H1 (cell line): ENCODE data around the gene ASIC1. TPM values are rescaled to one million over a fixed set of nuclear protein-coding genes. Genes with fewer than 3 reads are reported as not detected.

Experiments used
- CTCF ChIA-PET: fragments of 300-600 bp; sonication (Branson Sonifier 250); formaldehyde crosslinking; loops from one replicate; lab custom pipeline; 2021; ENCODE audit not compliant: partially characterized antibody; lab: Charles Lee
- POLR2A ChIA-PET: fragments of 300-600 bp; sonication (Branson Sonifier 250); formaldehyde crosslinking; loops from one replicate; lab custom pipeline; 2021; ENCODE audit warnings: inconsistent platforms; ENCODE audit not compliant: partially characterized antibody; lab: Charles Lee
- DNase-seq, 2 experiments: peaks; one replicate each; pipeline versions ENCODE4 v3.0.0 to v3.0.0-alpha.2; 2010 to 2022; ENCODE audit warnings: low spot score in 2 of 2, low read depth in 1 of 2, mixed read lengths in 1 of 2
- FAIRE-seq: peaks from 2 replicates; lab custom pipeline; 2011; peaks lifted over from hg19 to GRCh38; lab: Jason Lieb, UNC
- H2AFZ ChIP-seq: 2 replicates; pipeline ENCODE4 v1.8.1; 2012; ENCODE audit warnings: low read length, inconsistent platforms
- H2AK5ac ChIP-seq: 2 replicates; pipeline ENCODE4 v1.6.1; 2013; ENCODE audit warnings: low read depth, low read length
- H2BK120ac ChIP-seq: replicated peaks from 2 replicates; pipeline ENCODE3; 2013; ENCODE audit warnings: low read depth, low read length, inconsistent platforms
- H2BK12ac ChIP-seq: 2 replicates; pipeline ENCODE4 v1.6.1; 2013; ENCODE audit warnings: low read depth, low read length
- H2BK15ac ChIP-seq: 2 replicates; pipeline ENCODE4 v1.6.1; 2013; ENCODE audit warnings: low read length
- H2BK20ac ChIP-seq: 2 replicates; pipeline ENCODE4 v1.6.1; 2013; ENCODE audit warnings: low read length
- H2BK5ac ChIP-seq: 2 replicates; pipeline ENCODE4 v1.6.1; 2013; ENCODE audit warnings: low read depth, low read length
- H3K14ac ChIP-seq: 2 replicates; pipeline ENCODE4 v1.6.1; 2013; ENCODE audit warnings: inconsistent platforms; ENCODE audit not compliant: insufficient read length
- H3K18ac ChIP-seq: 2 replicates; pipeline ENCODE4 v1.6.1; 2013; ENCODE audit warnings: low read length; ENCODE audit errors: extremely low read depth
- H3K23ac ChIP-seq: 2 replicates; pipeline ENCODE4 v1.6.1; 2013; ENCODE audit warnings: inconsistent platforms; ENCODE audit not compliant: insufficient read length
- H3K23me2 ChIP-seq: 2 replicates; pipeline ENCODE4 v1.6.1; 2013; ENCODE audit warnings: low read depth, low read length
- H3K27ac ChIP-seq: 2 replicates; pipeline ENCODE4 v1.6.1; 2011; ENCODE audit warnings: low read depth, low read length, inconsistent platforms
- H3K27me3 ChIP-seq, 4 experiments: replicated peaks in 1 of 4; 1 replicate in 1 of 4; 2 replicates in 3 of 4; pipeline versions ENCODE4 v1.6.1 to v1.8.1; 2011 to 2013; ENCODE audit warnings: low read length in 3 of 4, mild to moderate bottlenecking in 3 of 4, inconsistent platforms in 2 of 4, mixed read lengths in 2 of 4, moderate library complexity in 1 of 4; ENCODE audit not compliant: control insufficient read depth in 3 of 4, insufficient read depth in 3 of 4; ENCODE audit errors: extremely low read depth in 1 of 4
- H3K36me3 ChIP-seq, 4 experiments: 2 replicates each; pipeline versions ENCODE4 v1.6.1 to v1.8.1; 2011 to 2013; ENCODE audit warnings: mild to moderate bottlenecking in 4 of 4, low read length in 3 of 4, moderate library complexity in 2 of 4, control low read depth in 1 of 4, inconsistent platforms in 1 of 4; ENCODE audit not compliant: insufficient read depth in 4 of 4, control insufficient read depth in 2 of 4
- H3K4ac ChIP-seq: replicated peaks from 2 replicates; pipeline ENCODE3; 2013; ENCODE audit warnings: low read length, low read depth, mixed read lengths, inconsistent platforms; ENCODE audit not compliant: insufficient read length
- H3K4me1 ChIP-seq, 4 experiments: replicated peaks in 1 of 4; 1 replicate in 1 of 4; 2 replicates in 3 of 4; pipeline versions ENCODE4 v1.6.1 to v1.8.1; 2011 to 2013; ENCODE audit warnings: low read length in 3 of 4, inconsistent platforms in 2 of 4, mixed read lengths in 1 of 4; ENCODE audit not compliant: insufficient read depth in 4 of 4, control insufficient read depth in 3 of 4
- H3K4me2 ChIP-seq, 2 experiments: 2 replicates each; pipeline versions ENCODE4 v1.6.1 to v1.8.1; 2011 to 2013; ENCODE audit warnings: low read depth in 2 of 2, low read length in 2 of 2, control low read depth in 1 of 2, inconsistent platforms in 1 of 2, mild to moderate bottlenecking in 1 of 2; ENCODE audit not compliant: insufficient read depth in 1 of 2
- H3K4me3 ChIP-seq, 4 experiments: fragments of 200-600, 300-600 bp in 1 of 4; sonication (generic), shearing (Covaris generic), sonication (Bioruptor Twin) in 1 of 4; 2 replicates each; pipeline versions ENCODE4 v1.5.1 to v1.8.1; 2011 to 2016; ENCODE audit warnings: low read length in 4 of 4, low read depth in 3 of 4, control low read depth in 2 of 4, inconsistent platforms in 2 of 4, mild to moderate bottlenecking in 2 of 4, mixed read lengths in 1 of 4, moderate library complexity in 1 of 4; ENCODE audit not compliant: insufficient read depth in 2 of 4; ENCODE audit errors: extremely low read depth in 1 of 4
- H3K56ac ChIP-seq: replicated peaks from 2 replicates; pipeline ENCODE3; 2013; ENCODE audit warnings: low read depth, mild to moderate bottlenecking, mixed read lengths, low read length, inconsistent platforms; ENCODE audit not compliant: insufficient read length
- H3K79me1 ChIP-seq: 2 replicates; pipeline ENCODE4 v1.6.1; 2013; ENCODE audit warnings: low read depth, low read length, control low read depth
- H3K79me2 ChIP-seq, 2 experiments: 2 replicates each; pipeline versions ENCODE4 v1.6.1 to v1.8.1; 2012 to 2013; ENCODE audit warnings: low read length in 2 of 2, mild to moderate bottlenecking in 2 of 2, inconsistent platforms in 1 of 2; ENCODE audit not compliant: insufficient read depth in 2 of 2, control insufficient read depth in 1 of 2
- H3K9ac ChIP-seq, 4 experiments: replicated peaks in 1 of 4; 1 replicate in 1 of 4; 2 replicates in 3 of 4; pipeline versions ENCODE4 v1.6.1 to v1.8.1; 2011 to 2013; ENCODE audit warnings: low read depth in 3 of 4, low read length in 3 of 4, control low read depth in 2 of 4, mild to moderate bottlenecking in 2 of 4, moderate library complexity in 2 of 4, inconsistent platforms in 1 of 4; ENCODE audit errors: extremely low read depth in 1 of 4
- H3K9me3 ChIP-seq, 2 experiments: 2 replicates each; pipeline versions ENCODE4 v1.6.1 to v1.8.1; 2012 to 2013; ENCODE audit warnings: mild to moderate bottlenecking in 2 of 2, moderate library complexity in 2 of 2, control low read depth in 1 of 2, inconsistent platforms in 1 of 2, low read depth in 1 of 2, low read length in 1 of 2, mixed read lengths in 1 of 2; ENCODE audit not compliant: insufficient read depth in 2 of 2
- H4K20me1 ChIP-seq, 2 experiments: replicated peaks in 1 of 2; 2 replicates each; pipeline versions ENCODE3 to v1.8.1; 2011 to 2013; ENCODE audit warnings: inconsistent platforms in 2 of 2, low read length in 2 of 2, mild to moderate bottlenecking in 1 of 2; ENCODE audit not compliant: insufficient read depth in 2 of 2, control insufficient read depth in 1 of 2
- H4K5ac ChIP-seq: 2 replicates; pipeline ENCODE4 v1.6.1; 2013; ENCODE audit warnings: low read length, low read depth, mixed read lengths, inconsistent platforms; ENCODE audit not compliant: insufficient read length
- H4K8ac ChIP-seq: 2 replicates; pipeline ENCODE4 v1.8.0; 2013; ENCODE audit warnings: mild to moderate bottlenecking, moderate library complexity, low read length, inconsistent platforms; ENCODE audit not compliant: insufficient read depth; ENCODE audit errors: extremely low read depth
- H4K91ac ChIP-seq: replicated peaks from 2 replicates; pipeline ENCODE3; 2013; ENCODE audit warnings: low read length, mixed read lengths, inconsistent platforms; ENCODE audit not compliant: insufficient read length
- CREB1 ChIP-seq: IDR thresholded peaks from 2 replicates; pipeline ENCODE4 v1.6.1; 2012; ENCODE audit warnings: inconsistent platforms
- JUND ChIP-seq: IDR thresholded peaks from 2 replicates; pipeline ENCODE4 v1.6.1; 2011; ENCODE audit warnings: mild to moderate bottlenecking, improper control_type of control experiment, low read length
- KDM4A ChIP-seq: IDR thresholded peaks from one replicate; pipeline ENCODE4 v1.7.1; 2012; ENCODE audit warnings: low read depth, mild to moderate bottlenecking, moderate library complexity, low read length, inconsistent platforms; ENCODE audit not compliant: severe bottlenecking
- PHF8 ChIP-seq: fragments of 200-600 bp; sonication (generic); conservative IDR thresholded peaks from 2 replicates; pipeline ENCODE4 v1.7.1; 2012; ENCODE audit warnings: low read depth, mild to moderate bottlenecking, inconsistent platforms, low read length, moderate library complexity
- POU5F1 ChIP-seq: IDR thresholded peaks from 2 replicates; pipeline ENCODE4 v1.6.1; 2011; ENCODE audit warnings: low read depth, mild to moderate bottlenecking, low read length, moderate library complexity
- SP2 ChIP-seq: IDR thresholded peaks from 2 replicates; pipeline ENCODE4 v1.6.1; 2012; ENCODE audit warnings: mild to moderate bottlenecking, low read length, inconsistent platforms
- SRF ChIP-seq: IDR thresholded peaks from 2 replicates; pipeline ENCODE4 v1.6.1; 2011; ENCODE audit warnings: mild to moderate bottlenecking, low read depth, low read length, moderate library complexity
- TBP ChIP-seq: IDR thresholded peaks from 2 replicates; pipeline ENCODE4 v1.6.1; 2011; ENCODE audit warnings: low read depth, low read length, improper control_type of control experiment
- YY1 ChIP-seq: IDR thresholded peaks from 2 replicates; pipeline ENCODE4 v1.6.1; 2011; ENCODE audit warnings: low read depth, mild to moderate bottlenecking, low read length
- WGBS, 2 experiments: shearing (Covaris generic) in 1 of 2; methylation state at CpG; one replicate each; pipeline versions ENCODE4 v1.1.6 to v1.1.7; 2013 to 2015; ENCODE audit warnings: low lambda C conversion rate in 2 of 2, mixed read lengths in 2 of 2, inconsistent platforms in 1 of 2, low coverage in 1 of 2, missing lambda C conversion rate in 1 of 2; ENCODE audit not compliant: insufficient replicate concordance in 2 of 2, insufficient coverage in 1 of 2, insufficient read length in 1 of 2; ENCODE audit errors: extremely low coverage in 1 of 2, missing lambda C conversion rate in 1 of 2; 5-methylcytosine and 5-hydroxymethylcytosine counted together
- polyA plus RNA-seq, 7 experiments: library from polyadenylated mRNA; depleted of rRNA in 3 of 7; stranded (reverse) in 5 of 7; unstranded in 2 of 7; fragments of >200 nt in 5 of 7; fragments of 200-250 nt in 2 of 7; gene quantifications; 1 replicate in 5 of 7; 2 replicates in 1 of 7; 4 replicates in 1 of 7; pipeline versions ENCODE4 v1.2.1 to v1.2.3, GENCODE V29; 2011 to 2013; ENCODE audit warnings: missing spikeins in 2 of 7, mixed read lengths in 2 of 7
- total RNA-seq: library from RNA; stranded (reverse); fragmentation: NEBNext Ultra II Directional; extraction: Animal tissue kit (Norgen Biotek cat#: 25700); gene quantifications from 2 replicates; pipeline ENCODE4 v1.2.1, GENCODE V29; 2021
- TF ChIP-seq, protein P1 (sequence below), 3 experiments: IDR thresholded peaks; 1 replicate in 2 of 3; 2 replicates in 1 of 3; pipeline versions ENCODE4 v1.5.1 to v1.6.1; 2011; ENCODE audit warnings: low read length in 3 of 3, mild to moderate bottlenecking in 3 of 3, inconsistent platforms in 2 of 3, low read depth in 1 of 3, moderate library complexity in 1 of 3; ENCODE audit not compliant: insufficient read depth in 1 of 3; ENCODE audit errors: control extremely low read depth in 1 of 3
- TF ChIP-seq, protein P2 (sequence below): IDR thresholded peaks from 2 replicates; pipeline ENCODE4 v1.6.1; 2011; ENCODE audit warnings: low read length, improper control_type of control experiment

The ASIC1 gene
- total and polyA plus RNA-seq, 2 of the 8 experiments (the other 6 are each of a cell fraction or from before 2014, with no cell fraction given): 2.4 to 4.4 TPM

DNA sequence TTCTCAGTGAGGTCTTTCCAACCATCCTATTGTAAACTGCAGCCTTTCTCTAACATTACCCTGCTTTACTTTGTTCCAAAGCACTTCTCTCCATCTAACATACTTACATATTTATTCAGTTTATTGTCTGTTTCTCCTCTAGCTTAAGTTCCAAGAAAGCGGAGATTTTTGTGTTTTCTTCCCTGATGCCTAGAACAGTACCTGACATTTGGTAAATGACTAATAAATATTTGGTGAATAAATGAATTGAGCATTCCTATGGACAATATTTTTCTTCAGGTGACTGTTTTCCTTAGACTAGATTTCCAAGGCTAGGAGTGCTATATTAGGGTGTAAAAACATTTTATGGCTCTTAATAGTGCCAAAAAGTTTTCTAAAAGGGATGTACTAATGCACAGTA lies 34.5 kb upstream of the ASIC1 start:
- no peak overlapping the region for H3K4me3 ChIP-seq
- H3K56ac ChIP-seq: no peak overlapping the region
- H2AFZ ChIP-seq: no peak overlapping the region
- H3K4me2 ChIP-seq: no peak overlapping the region
- DNase-seq (no peak), FAIRE-seq (no peak)
- H3K23me2 ChIP-seq: no peaks in the 10 kb centered on the region; the same call in none of the 2 replicates
- no peak overlapping the region for H3K18ac ChIP-seq
- POLR2A ChIA-PET: no interaction called here
- H3K27ac ChIP-seq: no peak overlapping the region
- H3K27me3 ChIP-seq: no peaks in the 10 kb centered on the region
- no peak overlapping the region for H2BK15ac ChIP-seq
- H3K36me3 ChIP-seq: no peaks in the 10 kb centered on the region
- no peak overlapping the region for H2BK120ac ChIP-seq
- peaks cover 0 to 2% (median 0%) of the 10 kb centered on the region in 4 experiments; a peak in 1 of 7 replicates for H3K4me1 ChIP-seq
- CTCF ChIA-PET: interaction anchor here (0.7 to 3.7 kb wide), 3 partner anchors 17 to 60 kb away, joined by 4 to 18 read pairs (median 4); no protein-coding TSS in a partner anchor
- 97% methylated on average over 1 of the region's 1 CpG; no CpG with 5 or more reads in 1 of the 2 experiments for WGBS, 2 experiments
- H2BK20ac ChIP-seq: no peak overlapping the region
- peaks cover 0 to 66% of the 10 kb centered on the region in 2 experiments; a peak in 3 of 4 replicates for H3K79me2 ChIP-seq
- H4K91ac ChIP-seq: no peak overlapping the region
- H2AK5ac ChIP-seq: no peak overlapping the region
- H3K79me1 ChIP-seq: peaks cover 5% of the 10 kb centered on the region; the same call in 1 of the 2 replicates
- H4K8ac ChIP-seq: no peak overlapping the region
- no peak overlapping the region for H2BK12ac ChIP-seq
- no peaks in the 10 kb centered on the region for H3K9me3 ChIP-seq
- no peak overlapping the region for H3K23ac ChIP-seq
- no peak overlapping the region for H3K9ac ChIP-seq
- no peak overlapping the region for H4K5ac ChIP-seq
- H2BK5ac ChIP-seq: no peak overlapping the region
- H4K20me1 ChIP-seq: peaks cover 1 to 2% of the 10 kb centered on the region in 2 experiments
- no peak overlapping the region for H3K4ac ChIP-seq
- H3K14ac ChIP-seq: no peak overlapping the region
- no peak for TF ChIP-seq YY1
- TF ChIP-seq KDM4A: no peak
- TF ChIP-seq JUND: no peak
- TF ChIP-seq CREB1: no peak
- TF ChIP-seq, protein P1, sequence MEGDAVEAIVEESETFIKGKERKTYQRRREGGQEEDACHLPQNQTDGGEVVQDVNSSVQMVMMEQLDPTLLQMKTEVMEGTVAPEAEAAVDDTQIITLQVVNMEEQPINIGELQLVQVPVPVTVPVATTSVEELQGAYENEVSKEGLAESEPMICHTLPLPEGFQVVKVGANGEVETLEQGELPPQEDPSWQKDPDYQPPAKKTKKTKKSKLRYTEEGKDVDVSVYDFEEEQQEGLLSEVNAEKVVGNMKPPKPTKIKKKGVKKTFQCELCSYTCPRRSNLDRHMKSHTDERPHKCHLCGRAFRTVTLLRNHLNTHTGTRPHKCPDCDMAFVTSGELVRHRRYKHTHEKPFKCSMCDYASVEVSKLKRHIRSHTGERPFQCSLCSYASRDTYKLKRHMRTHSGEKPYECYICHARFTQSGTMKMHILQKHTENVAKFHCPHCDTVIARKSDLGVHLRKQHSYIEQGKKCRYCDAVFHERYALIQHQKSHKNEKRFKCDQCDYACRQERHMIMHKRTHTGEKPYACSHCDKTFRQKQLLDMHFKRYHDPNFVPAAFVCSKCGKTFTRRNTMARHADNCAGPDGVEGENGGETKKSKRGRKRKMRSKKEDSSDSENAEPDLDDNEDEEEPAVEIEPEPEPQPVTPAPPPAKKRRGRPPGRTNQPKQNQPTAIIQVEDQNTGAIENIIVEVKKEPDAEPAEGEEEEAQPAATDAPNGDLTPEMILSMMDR (IDR thresholded peaks at IDR 0.05; ENCODE audit: control extremely low read depth in 1 of 3, insufficient read depth in 1 of 3, low read depth in 1 of 3, low read length in 3 of 3): no peak
- no peak for TF ChIP-seq PHF8
- no peak for TF ChIP-seq SRF
- TF ChIP-seq, protein P2, sequence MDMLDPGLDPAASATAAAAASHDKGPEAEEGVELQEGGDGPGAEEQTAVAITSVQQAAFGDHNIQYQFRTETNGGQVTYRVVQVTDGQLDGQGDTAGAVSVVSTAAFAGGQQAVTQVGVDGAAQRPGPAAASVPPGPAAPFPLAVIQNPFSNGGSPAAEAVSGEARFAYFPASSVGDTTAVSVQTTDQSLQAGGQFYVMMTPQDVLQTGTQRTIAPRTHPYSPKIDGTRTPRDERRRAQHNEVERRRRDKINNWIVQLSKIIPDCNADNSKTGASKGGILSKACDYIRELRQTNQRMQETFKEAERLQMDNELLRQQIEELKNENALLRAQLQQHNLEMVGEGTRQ: no peak
- TF ChIP-seq TBP: no peak
- no peak for TF ChIP-seq POU5F1
- no peak for TF ChIP-seq SP2
